NCI-H82 treated with DMSO at 0.1 percent for 48 hours (cell line): ENCODE data around the gene CREBZF.
A peak's percentile ranks its signal among the peaks of the same experiment; 100 is the strongest.
"Not testable (repeated sequence)": the region's sequence is repeated elsewhere in the genome, so short reads cannot be mapped to it uniquely, and the experiment has no call there.

Experiments used
- DNase-seq: peaks from one replicate; lab custom pipeline; 2025; ENCODE audit not compliant: unreplicated experiment; lab: John Stamatoyannopoulos, UW

Gene CREBZF

DNA sequence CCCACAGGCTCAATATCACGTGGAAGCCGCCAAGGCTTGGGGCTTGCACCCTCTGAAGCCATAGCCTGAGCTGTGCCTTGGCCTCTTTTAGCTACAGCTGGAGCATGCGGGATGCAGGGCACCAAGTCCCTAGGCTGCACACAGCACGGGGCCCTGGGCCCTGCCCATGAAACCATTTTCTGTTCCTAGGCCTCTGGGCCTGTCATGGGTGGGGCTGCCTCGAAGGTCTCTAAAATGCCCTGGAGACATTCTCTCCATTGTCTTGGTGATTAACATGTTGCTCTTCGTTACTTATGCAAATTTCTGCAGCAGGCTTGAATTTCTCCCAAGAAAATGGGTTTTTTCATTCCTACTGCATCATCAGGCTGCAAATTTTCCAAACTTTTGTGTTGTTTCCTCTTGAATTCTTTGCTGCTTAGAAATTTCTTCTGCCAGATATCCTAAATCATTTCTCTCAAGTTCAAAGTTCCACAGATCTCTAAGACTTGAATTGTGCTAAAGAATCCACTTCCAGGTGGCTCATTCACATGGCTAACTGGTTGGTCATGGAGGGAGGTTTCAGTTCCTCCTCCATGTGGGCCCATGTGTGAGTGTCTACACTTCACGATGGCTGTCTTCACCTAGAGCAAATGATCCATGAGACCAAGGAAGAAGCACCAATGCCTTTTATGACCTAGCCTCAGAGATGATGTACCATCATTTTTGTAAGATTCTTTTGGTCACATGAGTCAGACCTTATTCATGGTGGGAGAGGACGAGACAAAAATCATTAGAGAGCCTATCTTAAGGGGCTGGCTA lies 7.4 kb upstream of the CREBZF start:
- DNase-seq, result no peak

DNA sequence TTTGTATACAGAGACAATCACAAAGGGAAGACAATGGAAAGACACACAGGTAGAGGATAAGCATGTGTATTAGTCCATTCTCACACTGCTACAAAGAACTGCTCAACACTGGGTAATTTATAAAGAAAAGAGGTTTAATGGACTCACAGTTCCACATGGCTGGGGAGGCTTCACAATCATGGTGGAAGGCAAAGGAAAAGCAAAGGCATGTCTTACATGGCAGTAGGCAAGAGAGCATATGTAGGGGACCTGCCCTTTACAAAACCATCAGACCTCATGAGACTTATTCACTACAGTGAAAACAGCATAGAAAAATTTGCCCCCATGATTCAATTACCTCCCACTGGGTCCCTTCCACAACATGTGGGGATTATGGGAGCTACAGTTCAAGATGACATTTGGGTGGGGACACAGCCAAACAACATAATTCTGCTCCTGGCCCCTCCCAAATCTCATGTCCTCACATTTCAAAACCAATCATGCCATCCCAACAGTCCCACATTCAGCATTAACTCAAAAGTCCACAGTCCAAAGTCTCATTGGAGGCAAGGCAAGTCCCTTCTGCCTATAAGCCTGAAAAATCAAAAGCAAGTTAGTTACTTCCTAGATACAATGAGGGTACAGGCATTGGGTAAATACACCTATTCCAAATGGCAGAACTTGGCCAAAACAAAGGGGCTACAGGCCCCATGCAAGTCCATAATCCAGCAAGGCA lies 6.2 kb upstream of the CREBZF start:
- not testable (repeated sequence) for DNase-seq

DNA sequence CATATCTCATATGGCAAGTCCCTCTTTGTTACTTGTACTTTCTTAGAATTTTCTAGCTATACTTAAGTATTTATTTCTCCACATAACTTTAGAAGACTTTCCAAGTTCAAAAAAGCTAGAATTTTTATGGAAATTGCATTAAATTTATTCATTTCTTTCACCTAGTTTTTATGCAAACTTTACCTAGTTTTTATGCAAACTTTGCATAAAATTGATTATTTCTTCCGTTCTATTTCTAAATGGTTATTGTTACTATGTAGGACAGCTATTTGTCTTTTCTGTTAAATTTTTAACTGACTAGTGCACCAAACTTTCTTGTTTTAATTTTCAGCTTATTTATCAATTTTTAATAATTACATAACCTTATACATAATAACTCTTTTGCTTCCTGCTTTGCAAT lies 3.2 kb upstream of the CREBZF start:
- DNase-seq, result no peak

DNA sequence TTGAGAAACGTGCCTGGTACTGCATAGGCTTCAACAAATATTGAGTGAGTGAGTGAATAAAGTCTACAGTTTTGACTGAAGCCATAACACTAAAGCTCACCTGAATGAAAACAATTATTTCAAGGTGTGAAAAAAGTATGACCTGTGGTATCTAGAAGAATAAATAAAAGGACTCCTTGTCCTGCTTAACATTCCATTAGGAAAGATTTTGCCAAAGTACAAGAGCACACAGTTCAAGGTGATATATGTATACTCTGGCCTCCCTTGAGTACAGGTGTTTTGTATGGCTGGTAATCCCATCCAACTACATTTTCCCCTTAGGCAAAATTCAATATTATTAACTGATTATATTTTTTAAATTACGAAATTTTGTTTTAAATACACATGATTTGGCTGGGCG lies 1.8 kb upstream of the CREBZF start:
- no peak for DNase-seq

DNA sequence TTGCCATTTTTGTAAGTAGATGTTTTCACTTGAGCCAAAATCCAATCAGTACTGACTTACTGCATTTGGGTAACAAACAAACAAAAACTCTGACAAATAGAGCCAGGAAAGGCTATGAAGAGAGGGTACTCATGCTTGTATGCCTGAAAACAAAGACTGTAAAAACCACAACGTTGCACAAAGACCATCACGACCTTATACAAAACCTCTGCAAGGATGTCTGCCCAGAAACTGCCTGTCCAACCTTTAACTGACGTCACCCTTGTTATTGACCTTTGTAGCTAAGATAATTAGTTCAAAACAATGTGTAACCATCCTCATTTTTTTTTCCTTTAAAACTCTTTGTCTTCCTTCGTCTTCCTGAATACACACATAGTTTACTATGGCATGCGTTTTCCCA lies 804 bp upstream of the CREBZF start:
- no peak for DNase-seq

DNA sequence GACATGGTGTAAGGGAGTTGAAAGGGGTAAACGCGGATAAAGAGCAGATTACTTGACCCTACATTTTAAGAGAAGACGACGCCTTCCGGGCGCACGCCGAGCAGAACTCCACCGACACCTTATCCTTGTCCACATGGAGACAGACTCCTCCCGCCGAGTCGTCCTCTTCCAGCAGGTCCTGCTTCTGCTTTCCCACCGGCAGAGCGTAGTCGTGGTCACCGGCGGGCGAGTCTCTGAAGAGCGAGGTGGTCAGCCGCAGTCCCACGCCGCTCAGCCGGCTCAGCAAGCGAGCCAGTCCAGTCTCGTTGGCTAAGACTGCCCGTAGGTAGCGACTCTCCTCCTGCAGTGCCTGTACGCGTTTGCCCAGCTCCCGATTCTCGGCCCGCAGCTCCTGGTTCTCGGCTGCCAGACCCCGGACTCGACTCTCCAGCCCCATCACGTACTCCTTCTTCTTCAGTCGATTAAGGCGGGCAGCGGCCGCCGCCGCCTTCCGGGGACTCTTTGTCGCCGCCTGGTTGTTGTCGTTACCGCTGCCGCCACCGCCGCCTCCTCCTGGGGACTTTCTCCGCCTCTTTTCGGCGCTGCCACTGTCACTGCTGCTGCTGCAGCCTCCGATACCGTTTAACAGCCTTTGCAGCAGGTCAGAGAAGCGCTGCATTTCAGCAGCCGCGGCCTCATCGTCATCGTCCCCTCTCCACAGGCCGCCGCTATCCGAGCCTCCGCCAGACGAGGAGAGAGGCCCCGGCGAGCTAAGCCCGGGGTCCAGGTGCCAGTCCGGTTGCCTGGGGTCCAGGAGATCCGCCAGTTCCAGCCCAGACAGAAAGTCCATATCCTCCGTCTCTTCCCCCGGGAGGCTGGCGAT lies 945 bp downstream of the CREBZF start:
- peak; percentile 30 for DNase-seq

DNA sequence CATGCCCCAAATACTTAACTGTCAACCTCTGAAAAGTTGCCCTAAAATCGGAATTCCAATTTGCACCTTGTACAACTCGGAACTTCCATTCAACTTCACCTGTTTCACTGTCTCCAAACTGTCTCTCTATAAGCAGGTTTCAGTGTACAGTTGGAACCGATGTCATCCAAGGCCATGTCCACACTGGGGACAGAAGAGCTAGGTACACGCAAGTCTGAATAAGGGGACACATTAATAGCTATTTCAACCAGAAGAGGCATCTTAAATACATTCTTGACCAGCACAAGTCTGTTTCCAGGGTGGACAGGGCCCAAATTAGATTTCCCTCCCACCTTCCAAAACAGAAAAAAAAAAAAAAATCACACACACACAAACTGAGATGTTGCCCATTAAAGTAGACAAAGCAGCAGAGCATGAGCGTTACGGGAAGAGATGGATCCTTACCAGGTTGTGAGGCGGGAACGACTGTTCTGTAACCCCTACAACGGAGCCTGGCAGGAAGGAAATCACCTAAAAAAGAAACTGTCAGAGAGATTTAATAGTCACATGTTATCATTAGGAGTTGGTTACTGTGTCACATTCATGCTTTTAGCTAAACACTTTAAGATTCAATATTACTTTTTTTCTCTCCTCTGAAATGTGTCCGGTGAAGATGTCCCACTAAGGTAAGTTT lies 1.7 kb downstream of the CREBZF start:
- DNase-seq, result no peak

DNA sequence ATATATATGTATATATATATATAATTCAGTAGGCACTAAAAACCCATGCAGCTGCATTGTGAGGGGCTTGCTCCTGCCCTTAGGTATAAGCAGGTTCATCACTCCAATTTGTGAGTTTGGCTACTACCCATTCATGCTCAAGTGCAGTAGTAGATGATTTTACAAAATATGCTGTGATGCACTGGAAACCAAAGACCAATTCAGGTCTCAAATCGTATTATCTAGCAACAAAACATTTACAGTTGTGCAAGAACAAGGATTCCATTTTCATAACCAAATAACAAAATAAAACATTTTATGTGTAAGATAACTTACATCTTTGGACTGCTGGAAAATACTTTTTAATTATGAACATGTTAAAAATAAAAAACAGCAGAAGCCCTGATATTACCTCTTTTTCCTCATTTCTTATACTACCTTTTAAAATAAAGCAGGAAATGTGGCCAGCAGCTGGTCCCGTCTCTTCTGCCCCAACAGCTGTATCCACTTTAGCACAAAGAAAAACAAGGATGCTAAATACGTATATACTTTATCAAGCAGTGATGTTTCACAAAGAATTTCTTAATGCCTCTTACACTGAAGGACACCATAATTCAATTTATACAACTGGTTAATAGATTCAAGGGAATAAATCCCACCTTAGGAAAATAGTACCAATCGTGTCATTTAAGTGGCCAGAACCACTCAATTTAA lies 2.8 kb downstream of the CREBZF start:
- DNase-seq, result no peak

DNA sequence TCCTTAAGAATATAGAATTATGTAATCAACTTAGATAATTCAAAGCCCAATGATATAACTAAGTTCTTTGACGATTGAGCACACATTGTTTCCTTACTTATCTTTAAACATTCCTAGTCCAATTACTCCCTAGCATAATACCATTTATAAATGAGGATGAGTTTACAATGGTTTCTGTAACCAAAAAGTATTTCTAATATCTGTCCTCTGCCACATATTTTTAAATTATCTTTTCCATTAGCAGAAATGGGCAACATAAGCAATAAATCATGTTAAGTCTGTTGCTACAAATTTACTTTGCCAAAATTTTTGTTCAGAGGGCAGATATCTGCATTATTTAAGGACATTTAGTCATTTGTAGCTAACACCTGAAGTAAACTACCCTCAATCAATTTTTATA lies 6.7 kb downstream of the CREBZF start:
- no peak for DNase-seq

DNA sequence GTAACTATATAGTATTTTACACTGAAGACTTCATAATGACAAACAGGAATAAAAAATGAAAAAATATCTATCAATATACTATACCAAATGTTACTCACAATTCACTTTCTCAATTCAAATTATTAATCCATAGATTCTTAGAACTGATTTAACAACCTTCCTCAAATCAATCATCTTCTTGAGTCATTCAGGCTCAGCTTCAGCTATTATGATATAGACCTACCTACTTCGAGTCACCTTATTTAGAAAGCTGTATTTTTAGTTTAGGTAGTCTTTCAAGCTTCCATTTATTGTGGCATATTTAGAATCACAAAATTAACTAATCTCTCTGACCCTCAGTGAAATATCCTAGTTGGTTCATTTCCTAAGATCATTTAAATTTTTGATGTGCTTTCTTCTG lies 8.2 kb downstream of the CREBZF start:
- DNase-seq, result no peak

DNA sequence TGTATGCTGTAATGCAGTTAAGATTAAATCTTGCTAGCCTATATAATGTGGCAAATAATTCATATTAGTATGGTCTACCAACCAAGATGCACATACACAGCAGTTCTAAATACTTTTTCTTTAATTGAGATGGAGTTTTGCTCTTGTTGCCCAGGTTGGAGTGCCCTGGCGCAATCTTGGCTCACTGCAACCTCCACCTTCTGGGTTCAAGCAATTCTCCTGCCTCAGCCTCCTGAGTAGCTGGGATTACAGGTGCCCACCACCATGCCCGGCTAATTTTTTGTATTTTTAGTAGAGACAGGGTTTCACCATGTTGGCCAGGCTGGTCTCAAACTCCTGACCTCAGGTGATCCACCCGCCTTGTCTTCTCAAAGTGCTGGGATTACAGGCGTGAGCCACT lies 10.6 kb downstream of the CREBZF start:
- DNase-seq, result not testable (repeated sequence)

DNA sequence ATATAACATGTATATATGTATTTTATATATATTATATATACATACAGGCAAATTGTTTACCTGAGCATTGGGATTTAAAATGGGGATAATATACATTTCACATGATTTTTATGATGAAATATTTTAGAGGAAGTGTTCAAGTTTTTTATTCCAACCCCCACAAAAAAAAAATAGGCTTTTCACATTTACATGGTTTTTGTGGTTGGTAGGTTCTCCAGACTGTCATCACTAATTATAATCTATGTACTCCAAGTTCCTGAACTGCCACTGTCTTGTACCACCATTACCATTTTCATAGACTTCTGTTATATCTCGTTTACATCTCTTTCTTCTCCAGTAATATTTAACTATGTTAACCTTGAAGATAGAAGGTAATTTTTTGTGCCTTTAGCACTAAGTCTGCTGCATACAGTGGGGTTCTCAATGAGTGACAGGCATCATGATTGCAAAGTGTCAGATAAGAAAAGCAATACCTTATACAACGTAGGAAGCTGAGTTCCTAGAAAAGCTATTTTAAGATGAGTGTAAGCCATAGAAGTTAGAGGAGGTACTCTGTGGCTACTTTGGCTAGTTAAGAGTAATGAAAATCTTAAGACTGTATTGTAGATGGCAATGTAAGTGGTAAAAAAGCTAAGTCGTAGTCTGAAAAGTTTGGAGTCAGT lies 12.0 kb downstream of the CREBZF start:
- no peak for DNase-seq

DNA sequence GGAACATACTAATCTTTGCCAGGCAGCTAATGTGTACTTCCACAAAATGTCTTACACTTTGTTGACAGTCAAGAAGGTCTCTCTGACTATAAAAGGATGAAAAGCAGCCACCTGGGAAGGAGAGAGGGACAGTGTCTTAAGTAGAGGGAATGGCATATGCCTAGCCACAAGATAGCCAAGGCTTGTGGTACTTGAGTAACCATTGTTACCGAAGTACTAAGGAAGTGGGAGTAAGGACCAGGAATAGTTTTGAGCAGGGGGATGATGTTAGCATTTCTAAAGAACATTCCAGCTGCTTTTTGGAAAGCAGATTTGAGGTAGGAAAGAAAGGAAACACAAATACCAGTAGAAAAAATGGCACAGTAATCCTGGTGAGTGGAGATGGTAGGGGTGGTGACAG lies 13.8 kb downstream of the CREBZF start:
- no peak for DNase-seq

DNA sequence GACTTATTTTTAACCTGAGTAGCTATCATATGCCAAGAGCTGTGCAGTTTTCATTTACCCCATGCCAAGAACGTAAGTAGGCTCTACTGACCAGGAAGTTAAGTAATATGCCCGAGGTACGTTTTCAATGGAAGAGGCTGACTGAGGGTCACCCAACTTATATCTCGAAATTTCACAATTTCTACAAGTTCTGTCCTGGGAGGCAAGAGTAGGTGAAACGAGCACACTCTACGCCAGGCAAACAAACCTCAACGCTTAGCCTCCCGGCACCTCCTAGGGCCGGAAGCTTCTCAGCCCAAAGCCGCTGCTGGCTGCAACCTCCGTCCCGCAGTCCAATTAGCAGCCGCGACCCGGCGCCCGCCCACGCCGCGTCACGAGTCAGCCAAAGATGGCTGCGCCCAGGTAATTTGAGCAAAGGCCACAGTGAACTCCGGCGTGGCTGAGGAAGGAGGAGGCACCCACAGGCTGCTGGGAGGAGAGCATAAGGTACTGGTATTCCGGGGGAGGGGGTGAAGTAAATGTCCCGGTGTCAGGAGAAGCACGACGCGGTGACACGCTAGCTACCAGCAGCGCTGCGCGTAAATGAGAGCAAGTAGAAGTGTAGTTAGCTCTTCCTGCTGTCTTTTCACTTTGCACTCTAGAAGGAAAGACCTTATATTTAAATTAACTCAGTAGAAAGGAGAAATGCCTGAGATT lies 17.2 kb downstream of the CREBZF start, which contains the start of gene TMEM126A:
TSS of gene TMEM126A (plus strand) at position 364 of the 696 bp plus-strand sequence. CDS start 2,289 bp downstream, outside the sequence.
- DNase-seq, result peak; percentile 76

DNA sequence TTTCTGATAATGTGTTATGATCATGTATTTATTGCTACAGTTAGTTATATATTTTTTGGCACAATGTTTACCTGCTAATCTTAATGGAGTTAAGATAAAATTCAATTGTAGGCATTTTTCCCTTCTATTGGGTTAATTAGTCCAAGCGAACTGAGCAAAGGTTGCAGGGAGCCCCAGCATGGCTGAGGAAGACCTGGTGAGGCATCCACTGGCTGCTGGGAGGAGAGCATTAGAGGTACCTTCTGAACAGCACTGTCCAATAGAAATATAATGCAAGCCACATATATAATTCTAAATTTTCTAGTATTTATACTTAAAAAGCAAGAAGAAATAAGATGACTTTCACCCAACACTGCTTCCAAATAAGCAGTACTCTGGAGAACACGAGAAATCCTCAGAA lies 17.9 kb downstream of the CREBZF start:
- no peak for DNase-seq

DNA sequence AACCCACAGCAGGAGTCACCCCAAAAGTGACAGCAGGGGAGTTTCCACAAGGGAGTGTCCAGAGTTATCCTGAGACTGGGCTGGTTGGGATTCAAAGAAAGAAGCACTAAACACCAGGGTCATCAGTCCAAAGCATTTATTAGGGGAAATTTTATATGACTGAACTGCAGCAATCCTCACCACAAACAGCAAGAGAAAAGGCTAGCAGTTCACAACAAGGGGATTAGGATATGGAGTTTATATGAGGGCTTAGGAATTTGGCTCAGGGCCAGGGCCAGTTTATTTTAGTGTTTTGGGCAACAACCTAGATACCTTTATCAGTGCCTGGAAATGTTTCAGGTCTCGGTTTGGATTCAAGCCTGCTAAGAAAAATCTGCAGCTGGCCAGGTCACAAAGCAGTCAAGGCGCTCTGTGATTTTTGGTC lies 21.7 kb downstream of the CREBZF start:
- DNase-seq, result peak; percentile 57

DNA sequence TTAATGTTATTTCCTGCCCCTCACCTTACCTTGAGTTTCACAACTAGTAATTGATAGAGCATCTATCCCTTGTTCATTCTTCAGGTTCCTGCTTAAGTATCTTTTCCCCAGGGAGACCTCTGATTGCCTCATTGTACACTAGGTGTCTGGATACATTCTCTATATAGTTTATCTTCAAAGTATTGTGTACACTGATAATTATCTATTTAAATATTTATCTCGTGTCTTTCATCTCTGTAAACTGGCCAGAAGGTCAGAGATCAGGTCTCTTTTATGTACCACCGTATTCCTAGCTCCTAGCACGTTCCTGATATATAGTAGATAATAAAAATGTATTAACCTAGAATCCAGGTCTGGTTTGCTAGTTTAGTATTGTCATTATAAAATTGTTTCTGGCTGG lies 30.2 kb downstream of the CREBZF start:
- no peak for DNase-seq

DNA sequence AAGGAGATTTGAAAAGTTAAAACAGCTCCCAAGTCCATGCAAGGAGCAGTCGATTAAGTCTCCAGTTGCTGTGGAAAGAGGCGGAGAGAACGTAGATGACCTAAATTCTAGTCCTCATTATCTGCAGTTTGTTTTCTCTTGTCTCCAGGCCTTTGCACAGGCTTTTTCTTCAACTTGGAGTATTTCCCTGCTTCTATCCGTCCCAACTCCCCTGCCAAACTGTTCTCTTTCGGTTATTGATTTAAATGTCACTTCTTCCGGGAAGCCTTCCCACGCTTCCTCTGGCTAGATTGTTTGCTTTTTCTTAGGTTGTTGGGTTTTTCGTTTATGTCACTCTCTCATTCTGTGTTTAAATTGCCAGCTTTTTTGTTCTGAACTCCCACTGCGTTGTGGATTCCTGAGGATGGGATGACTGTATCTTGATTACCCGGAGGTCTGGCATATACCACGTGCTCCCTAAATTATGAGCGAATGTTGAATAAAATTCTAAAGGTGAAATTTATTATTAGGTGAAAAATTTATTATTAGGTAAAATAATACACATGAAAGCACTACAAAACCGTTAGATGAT lies 36.1 kb downstream of the CREBZF start:
- DNase-seq, result no peak
